ENCODE measurements around the gene ZGRF1.

GRCh38 chr4:112516471-112517066, 120.1 kb downstream of the ZGRF1 start:
- TF ChIP-seq CHCHD3 (CRISPR knock-in tag; IDR thresholded peaks at IDR 0.05) = no peak
- no peak for TF ChIP-seq HIVEP1 (CRISPR knock-in tag; IDR thresholded peaks at IDR 0.05)
- no peak for TF ChIP-seq E2F4 (CRISPR knock-in tag; IDR thresholded peaks at IDR 0.05; ENCODE audit: low read depth)
